Brain microvascular endothelial cell (primary cell): ENCODE measurements around the gene WDR36.

Source experiments
- DNase-seq: peaks from one replicate; pipeline ENCODE4 v3.0.0-alpha.2; 2020
- H3K27ac ChIP-seq: fragments of 250-450 bp; sonication (Bioruptor Pico); 2 replicates; pipeline ENCODE4 v1.5.1; 2020; ENCODE audit warnings: mild to moderate bottlenecking, moderate library complexity
- H3K27me3 ChIP-seq: fragments of 250-450 bp; sonication (Bioruptor Pico); replicated peaks from 2 replicates; pipeline ENCODE4 v1.5.1; 2020; ENCODE audit warnings: mild to moderate bottlenecking
- H3K36me3 ChIP-seq: fragments of 250-450 bp; sonication (Bioruptor Pico); replicated peaks from 2 replicates; pipeline ENCODE4 v1.5.1; 2020; ENCODE audit warnings: mild to moderate bottlenecking
- H3K4me3 ChIP-seq: 2 replicates; pipeline ENCODE4 v1.5.1; 2011; ENCODE audit warnings: low read depth, mild to moderate bottlenecking, control low read depth, low read length, moderate library complexity
- CTCF ChIP-seq: IDR thresholded peaks from 2 replicates; pipeline ENCODE4 v1.5.1; 2011; ENCODE audit warnings: low read depth, mild to moderate bottlenecking, moderate library complexity, low read length, control low read depth, inconsistent platforms; ENCODE audit errors: missing control alignments
- in situ Hi-C: cut with HindIII; loops from 2 replicates; pipeline ENCODE4 v1.10.0; 2017; ENCODE audit warnings: low sequenced_read_pairs, low pct_ligation_motif_present

WDR36 gene

DNA sequence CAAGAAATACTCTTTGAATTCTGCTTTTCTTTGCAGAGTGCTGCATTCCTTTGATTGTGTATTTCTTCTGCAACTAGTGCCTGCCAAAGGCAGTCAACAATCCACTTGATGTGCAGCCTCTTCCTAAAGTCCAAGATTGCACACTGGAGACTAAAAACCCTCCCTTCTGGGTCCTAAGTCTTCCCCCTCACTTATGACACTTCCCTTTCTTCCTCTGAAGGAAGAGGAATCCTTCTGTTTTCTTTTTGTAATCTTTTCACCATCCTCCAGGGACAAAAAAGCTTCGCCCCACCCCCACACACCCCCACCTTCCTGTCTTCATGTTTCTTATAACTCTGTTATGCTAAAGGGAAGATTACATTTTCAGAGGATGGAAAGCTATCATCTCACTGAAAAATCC is 39.9 kb downstream of the WDR36 start:
- in situ Hi-C loops = no loop called here
- no peak overlapping the region for H3K4me3 ChIP-seq
- no peak for DNase-seq
- H3K27ac ChIP-seq = no peak overlapping the region
- H3K27me3 ChIP-seq = no peaks in the 10 kb centered on the region
- no peak for TF ChIP-seq CTCF
- H3K36me3 ChIP-seq = no peaks in the 10 kb centered on the region

DNA sequence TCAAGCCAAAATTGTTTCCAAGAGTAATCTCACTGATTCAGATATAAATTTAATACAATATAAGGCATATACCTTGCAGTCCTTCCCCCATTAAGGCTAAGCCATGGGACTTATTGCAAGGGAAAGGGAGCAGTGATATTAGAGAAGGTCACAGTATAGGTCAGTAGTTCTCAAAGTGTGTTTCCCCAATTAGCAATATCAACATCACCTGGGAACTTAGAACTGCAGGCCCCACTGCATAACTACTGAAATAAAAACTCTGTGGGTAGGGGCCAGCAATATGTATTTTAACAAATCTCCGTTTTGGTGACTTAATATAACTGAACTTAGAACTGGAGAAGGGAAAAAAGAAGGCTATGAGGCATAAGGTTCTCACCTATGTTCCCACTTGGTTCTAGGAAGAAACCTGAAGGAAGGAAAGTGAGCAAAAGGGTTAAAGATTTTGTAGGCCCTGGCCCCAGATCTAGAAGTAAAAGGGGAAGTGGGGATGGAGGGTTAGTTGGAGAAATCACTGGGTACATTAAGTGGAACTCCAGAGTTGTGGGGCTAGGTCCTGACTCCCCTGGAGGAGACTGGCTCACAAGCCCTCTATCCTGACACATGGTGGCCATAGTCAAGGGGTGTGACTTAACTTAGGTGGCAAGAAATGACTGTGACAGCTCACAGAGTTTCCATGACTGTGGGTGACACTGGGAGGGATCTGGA is 40.7 kb downstream of the WDR36 start:
- DNase-seq = no peak
- Histone ChIP-seq H3K27me3 (no peaks in the 10 kb centered on the region), H3K36me3 (no peaks in the 10 kb centered on the region), H3K27ac (no peak overlapping the region), H3K4me3 (no peak overlapping the region)
- in situ Hi-C loops = no loop called here
- TF ChIP-seq CTCF = no peak

GRCh38 chr5:111133436-111133751 is 41.2 kb downstream of the WDR36 start:
- TF ChIP-seq CTCF = no peak
- no peaks in the 10 kb centered on the region for H3K36me3 ChIP-seq
- no peak overlapping the region for H3K4me3 ChIP-seq
- no peak overlapping the region for H3K27ac ChIP-seq
- in situ Hi-C loops = no loop called here
- no peak for DNase-seq
- H3K27me3 ChIP-seq = no peaks in the 10 kb centered on the region

- DNase-seq = peak; percentile 82
- in situ Hi-C loops = no loop called here
- no peak overlapping the region for H3K4me3 ChIP-seq
- no peaks in the 10 kb centered on the region for H3K27me3 ChIP-seq
- peak overlapping the region; percentile 30 for H3K27ac ChIP-seq
- no peaks in the 10 kb centered on the region for H3K36me3 ChIP-seq
- no peak for TF ChIP-seq CTCF
These were observed 41.9 kb downstream of the WDR36 start for GRCh38 chr5:111134087-111134486.

- no peak for TF ChIP-seq CTCF
- no peak for DNase-seq
- in situ Hi-C loops = no loop called here
- Histone ChIP-seq H3K4me3 (no peak overlapping the region), H3K36me3 (no peaks in the 10 kb centered on the region), H3K27ac (no peak overlapping the region), H3K27me3 (no peaks in the 10 kb centered on the region)
These were observed 42.7 kb downstream of the WDR36 start for GRCh38 chr5:111134864-111135263.

DNA sequence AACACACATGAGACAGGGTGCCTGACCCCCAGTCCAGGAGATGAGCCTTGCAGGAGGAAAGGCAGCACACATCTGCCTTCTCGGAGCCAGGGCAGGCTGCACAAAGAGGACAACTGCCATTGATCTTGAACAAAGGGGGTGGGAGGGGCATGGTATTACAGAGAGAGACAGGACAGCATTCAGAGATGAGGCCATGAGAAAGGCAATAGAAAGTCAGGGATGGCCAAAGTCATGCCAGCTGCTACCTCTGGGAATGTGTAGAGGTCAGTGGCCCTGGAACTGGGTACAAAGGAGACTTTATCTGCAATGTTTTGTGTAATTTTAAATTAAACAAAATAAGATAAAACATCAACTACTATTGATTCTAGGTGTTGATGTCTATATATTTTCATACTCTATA is 43.2 kb downstream of the WDR36 start:
- no peak for DNase-seq
- in situ Hi-C loops = no loop called here
- Histone ChIP-seq H3K27me3 (no peaks in the 10 kb centered on the region), H3K4me3 (no peak overlapping the region), H3K27ac (no peak overlapping the region), H3K36me3 (no peaks in the 10 kb centered on the region)
- TF ChIP-seq CTCF = no peak
